ENCODE data around the gene PNP. TPM values are rescaled to one million over a fixed set of nuclear protein-coding genes. Genes with fewer than 3 reads are reported as not detected.
A peak's percentile ranks its signal among the peaks of the same experiment; 100 is the strongest.

The PNP gene
- total and polyA plus RNA-seq, 8 donors, result 28.5 to 84.8 (median 37.4) TPM

GRCh38 chr14:20472536-20473169, 3.4 kb downstream of the PNP start:
- ATAC-seq (no peak), DNase-seq (no peak)
- Histone ChIP-seq H3K4me3 (no peak overlapping the region), H3K4me1 (peaks cover 9 to 53% of the 10 kb centered on the region in 2 donors), H3K27me3 (no peaks in the 10 kb centered on the region), H3K36me3 (peaks cover 0 to 60% of the 10 kb centered on the region in 2 donors), H3K9me3 (no peaks in the 10 kb centered on the region), H3K27ac (no peak overlapping the region)
- intact Hi-C loops (cut with DNase I), result no loop called here
- TF ChIP-seq CTCF (IDR thresholded peaks at IDR 0.05), result no peak

- Histone ChIP-seq H3K27me3 (no peaks in the 10 kb centered on the region), H3K36me3 (peaks cover 0 to 76% of the 10 kb centered on the region in 2 donors), H3K27ac (peak overlapping the region; percentile 57 to 76), H3K9me3 (no peaks in the 10 kb centered on the region), H3K4me1 (peaks cover 15 to 32% of the 10 kb centered on the region in 2 donors), H3K4me3 (no peak overlapping the region)
- TF ChIP-seq CTCF (IDR thresholded peaks at IDR 0.05), result no peak
- intact Hi-C loops (cut with DNase I), result no loop called here
- ATAC-seq (no peak), DNase-seq (no peak)
Observed at GRCh38 chr14:20476776-20477175, 7.6 kb downstream of the PNP start.

GRCh38 chr14:20477211-20477876, 8.1 kb downstream of the PNP start:
- Histone ChIP-seq H3K9me3 (no peaks in the 10 kb centered on the region), H3K4me3 (no peak overlapping the region), H3K4me1 (peaks cover 15 to 27% of the 10 kb centered on the region in 2 donors), H3K36me3 (peaks cover 0 to 71% of the 10 kb centered on the region in 2 donors), H3K27me3 (no peaks in the 10 kb centered on the region), H3K27ac (peak overlapping the region; percentile 57 to 76)
- ATAC-seq, result peak; percentile 88
- TF ChIP-seq CTCF (IDR thresholded peaks at IDR 0.05), result no peak
- DNase-seq, result peak in 2 of 4 donors; percentile 59 to 72
- intact Hi-C loops (cut with DNase I), result no loop called here

GRCh38 chr14:20478894-20479293, 9.7 kb downstream of the PNP start:
- TF ChIP-seq CTCF (IDR thresholded peaks at IDR 0.05), result no peak
- H3K27ac ChIP-seq, result no peak overlapping the region
- H3K27me3 ChIP-seq, result no peaks in the 10 kb centered on the region
- no peak for ATAC-seq
- no peaks in the 10 kb centered on the region for H3K9me3 ChIP-seq
- H3K4me3 ChIP-seq, result no peak overlapping the region
- H3K4me1 ChIP-seq, result peaks cover 15 to 20% of the 10 kb centered on the region in 2 donors
- intact Hi-C loops (cut with DNase I), result no loop called here
- no peak for DNase-seq
- peaks cover 0 to 55% of the 10 kb centered on the region in 2 donors for H3K36me3 ChIP-seq

GRCh38 chr14:20482382-20482781, 13.2 kb downstream of the PNP start:
- no peak for TF ChIP-seq CTCF (IDR thresholded peaks at IDR 0.05)
- DNase-seq (no peak), ATAC-seq (no peak)
- peaks cover 6 to 14% of the 10 kb centered on the region in 2 donors for H3K4me1 ChIP-seq
- no peak overlapping the region for H3K27ac ChIP-seq
- no peaks in the 10 kb centered on the region for H3K9me3 ChIP-seq
- no peak overlapping the region for H3K4me3 ChIP-seq
- H3K36me3 ChIP-seq, result peaks cover 0 to 20% of the 10 kb centered on the region in 2 donors
- no peaks in the 10 kb centered on the region for H3K27me3 ChIP-seq
- intact Hi-C loops (cut with DNase I), result no loop called here

Data from left lung (tissue), 10 donors.